ENCODE results near the gene PPP1R1B. TPM values are rescaled to one million over a fixed set of nuclear protein-coding genes. Genes with fewer than 3 reads are reported as not detected.

Gene PPP1R1B
- total and polyA plus RNA-seq, 9 of the 15 experiments (the other 6 are each of a cell fraction or from before 2014, with no cell fraction given) = 0.07 to 0.18 (median 0.10) TPM; not detected in 4

- TF ChIP-seq HNRNPL (IDR thresholded peaks at IDR 0.05; ENCODE audit: low read depth, low read length) = no peak
- TF ChIP-seq ETV6 (IDR thresholded peaks at IDR 0.05; ENCODE audit: borderline replicate concordance in 1 of 2, low read depth in 2 of 2, low read length in 1 of 2) = no peak
- TF ChIP-seq ETV6 (CRISPR knock-in tag; IDR thresholded peaks at IDR 0.05; ENCODE audit: borderline replicate concordance) = no peak
- no peak for TF ChIP-seq MXD1 (CRISPR knock-in tag; IDR thresholded peaks at IDR 0.05; ENCODE audit: borderline replicate concordance, poor library complexity, severe bottlenecking)
- TF ChIP-seq ADNP (tag; IDR thresholded peaks at IDR 0.05) = no peak
Measured at GRCh38 chr17:39684369-39685192, 57.8 kb downstream of the PPP1R1B start (continued).

Other genes with a start within 250 kb of the PPP1R1B start
Only the 7 nearest of the 13 such genes appear.
- gene NEUROD2, start 19.0 kb upstream of the PPP1R1B start, total RNA-seq (2014; rRNA removed) = not detected in 2 replicates
- gene NEUROD2, start 19.0 kb upstream of the PPP1R1B start, total RNA-seq (2014; rRNA removed; fragmentation: Illumina TruSeq; extraction: Trizol) = not detected in 2 replicates
- not detected in 2 replicates for gene NEUROD2, start 19.0 kb upstream of the PPP1R1B start, total RNA-seq (2015; rRNA removed; fragmentation: Illumina TruSeq; extraction: Trizol)
- gene NEUROD2, start 19.0 kb upstream of the PPP1R1B start, total RNA-seq (2021) = not detected in 2 replicates
- gene NEUROD2, start 19.0 kb upstream of the PPP1R1B start, polyA plus RNA-seq (2011; rRNA removed) = not detected in 2 replicates
- gene NEUROD2, start 19.0 kb upstream of the PPP1R1B start, polyA plus RNA-seq (2014; fragmentation: Illumina TruSeq; extraction: Trizol) = not detected in 2 replicates
- gene NEUROD2, start 19.0 kb upstream of the PPP1R1B start, polyA plus RNA-seq (2014; fragmentation: Nextera tagmentation; extraction: Ambion mirVana) = not detected
- not detected in 2 replicates for gene NEUROD2, start 19.0 kb upstream of the PPP1R1B start, polyA plus RNA-seq (2014; rRNA removed)
- 41.1 and 46.0 TPM in 2 replicates for gene STARD3, start 10.2 kb downstream of the PPP1R1B start, total RNA-seq (2014; rRNA removed)
- gene STARD3, start 10.2 kb downstream of the PPP1R1B start, total RNA-seq (2014; rRNA removed; fragmentation: Illumina TruSeq; extraction: Trizol) = 18.6 and 22.0 TPM in 2 replicates
- gene STARD3, start 10.2 kb downstream of the PPP1R1B start, total RNA-seq (2015; rRNA removed; fragmentation: Illumina TruSeq; extraction: Trizol) = 31.6 and 32.1 TPM in 2 replicates
- gene STARD3, start 10.2 kb downstream of the PPP1R1B start, total RNA-seq (2021) = 60.2 and 69.3 TPM in 2 replicates
- 64.4 and 64.9 TPM in 2 replicates for gene STARD3, start 10.2 kb downstream of the PPP1R1B start, polyA plus RNA-seq (2011; rRNA removed)
- gene STARD3, start 10.2 kb downstream of the PPP1R1B start, polyA plus RNA-seq (2014; fragmentation: Illumina TruSeq; extraction: Trizol) = 51.1 and 62.4 TPM in 2 replicates
- gene STARD3, start 10.2 kb downstream of the PPP1R1B start, polyA plus RNA-seq (2014; fragmentation: Nextera tagmentation; extraction: Ambion mirVana) = 1 to 10 TPM in 1 of 2 experiments, under 1 TPM in 1; 0.63 to 1.9 TPM
- 79.9 and 87.0 TPM in 2 replicates for gene STARD3, start 10.2 kb downstream of the PPP1R1B start, polyA plus RNA-seq (2014; rRNA removed)
- 0.82 and 1.2 TPM in 2 replicates for gene TCAP, start 38.4 kb downstream of the PPP1R1B start, total RNA-seq (2014; rRNA removed)
- 0.29 and 0.33 TPM in 2 replicates for gene TCAP, start 38.4 kb downstream of the PPP1R1B start, total RNA-seq (2014; rRNA removed; fragmentation: Illumina TruSeq; extraction: Trizol)
- gene TCAP, start 38.4 kb downstream of the PPP1R1B start, total RNA-seq (2015; rRNA removed; fragmentation: Illumina TruSeq; extraction: Trizol) = 0.98 and 1.4 TPM in 2 replicates
- gene TCAP, start 38.4 kb downstream of the PPP1R1B start, total RNA-seq (2021) = 1.1 and 1.4 TPM in 2 replicates
- gene TCAP, start 38.4 kb downstream of the PPP1R1B start, polyA plus RNA-seq (2011; rRNA removed) = 0.58 and 0.67 TPM in 2 replicates
- 0.65 and 0.73 TPM in 2 replicates for gene TCAP, start 38.4 kb downstream of the PPP1R1B start, polyA plus RNA-seq (2014; fragmentation: Illumina TruSeq; extraction: Trizol)
- gene TCAP, start 38.4 kb downstream of the PPP1R1B start, polyA plus RNA-seq (2014; fragmentation: Nextera tagmentation; extraction: Ambion mirVana) = not detected
- 0.86 and 1.4 TPM in 2 replicates for gene TCAP, start 38.4 kb downstream of the PPP1R1B start, polyA plus RNA-seq (2014; rRNA removed)
- 15.8 and 18.1 TPM in 2 replicates for gene PNMT, start 41.5 kb downstream of the PPP1R1B start, total RNA-seq (2014; rRNA removed)
- 2.0 and 3.0 TPM in 2 replicates for gene PNMT, start 41.5 kb downstream of the PPP1R1B start, total RNA-seq (2014; rRNA removed; fragmentation: Illumina TruSeq; extraction: Trizol)
- gene PNMT, start 41.5 kb downstream of the PPP1R1B start, total RNA-seq (2015; rRNA removed; fragmentation: Illumina TruSeq; extraction: Trizol) = 9.0 and 9.6 TPM in 2 replicates
- gene PNMT, start 41.5 kb downstream of the PPP1R1B start, total RNA-seq (2021) = 17.2 and 17.4 TPM in 2 replicates
- 3.3 and 5.8 TPM in 2 replicates for gene PNMT, start 41.5 kb downstream of the PPP1R1B start, polyA plus RNA-seq (2011; rRNA removed)
- gene PNMT, start 41.5 kb downstream of the PPP1R1B start, polyA plus RNA-seq (2014; fragmentation: Illumina TruSeq; extraction: Trizol) = 3.1 and 9.3 TPM in 2 replicates
- 1 to 10 TPM in 1 of 2 experiments, under 1 TPM in 1; 0.55 to 1.5 TPM for gene PNMT, start 41.5 kb downstream of the PPP1R1B start, polyA plus RNA-seq (2014; fragmentation: Nextera tagmentation; extraction: Ambion mirVana)
- gene PNMT, start 41.5 kb downstream of the PPP1R1B start, polyA plus RNA-seq (2014; rRNA removed) = 17.8 and 20.0 TPM in 2 replicates
- gene PGAP3, start 61.1 kb downstream of the PPP1R1B start, total RNA-seq (2014; rRNA removed) = 4.5 and 5.5 TPM in 2 replicates
- 2.1 and 4.0 TPM in 2 replicates for gene PGAP3, start 61.1 kb downstream of the PPP1R1B start, total RNA-seq (2014; rRNA removed; fragmentation: Illumina TruSeq; extraction: Trizol)
- 3.9 and 5.2 TPM in 2 replicates for gene PGAP3, start 61.1 kb downstream of the PPP1R1B start, total RNA-seq (2015; rRNA removed; fragmentation: Illumina TruSeq; extraction: Trizol)
- gene PGAP3, start 61.1 kb downstream of the PPP1R1B start, total RNA-seq (2021) = 7.5 and 9.4 TPM in 2 replicates
- 5.3 and 6.0 TPM in 2 replicates for gene PGAP3, start 61.1 kb downstream of the PPP1R1B start, polyA plus RNA-seq (2011; rRNA removed)
- 5.5 and 5.9 TPM in 2 replicates for gene PGAP3, start 61.1 kb downstream of the PPP1R1B start, polyA plus RNA-seq (2014; fragmentation: Illumina TruSeq; extraction: Trizol)
- under 1 TPM; 0.38 to 0.76 TPM for gene PGAP3, start 61.1 kb downstream of the PPP1R1B start, polyA plus RNA-seq (2014; fragmentation: Nextera tagmentation; extraction: Ambion mirVana)
- gene PGAP3, start 61.1 kb downstream of the PPP1R1B start, polyA plus RNA-seq (2014; rRNA removed) = 5.6 and 7.1 TPM in 2 replicates
- gene ERBB2, start 73.1 kb downstream of the PPP1R1B start, total RNA-seq (2014; rRNA removed) = 3.3 and 3.5 TPM in 2 replicates
- gene ERBB2, start 73.1 kb downstream of the PPP1R1B start, total RNA-seq (2014; rRNA removed; fragmentation: Illumina TruSeq; extraction: Trizol) = 2.7 and 2.8 TPM in 2 replicates
- 2.5 and 3.2 TPM in 2 replicates for gene ERBB2, start 73.1 kb downstream of the PPP1R1B start, total RNA-seq (2015; rRNA removed; fragmentation: Illumina TruSeq; extraction: Trizol)
- gene ERBB2, start 73.1 kb downstream of the PPP1R1B start, total RNA-seq (2021) = 4.6 and 5.6 TPM in 2 replicates
- 3.2 and 4.7 TPM in 2 replicates for gene ERBB2, start 73.1 kb downstream of the PPP1R1B start, polyA plus RNA-seq (2011; rRNA removed)
- 3.4 and 4.2 TPM in 2 replicates for gene ERBB2, start 73.1 kb downstream of the PPP1R1B start, polyA plus RNA-seq (2014; fragmentation: Illumina TruSeq; extraction: Trizol)
- gene ERBB2, start 73.1 kb downstream of the PPP1R1B start, polyA plus RNA-seq (2014; fragmentation: Nextera tagmentation; extraction: Ambion mirVana) = under 1 TPM; 0.74 to 0.79 TPM
- gene ERBB2, start 73.1 kb downstream of the PPP1R1B start, polyA plus RNA-seq (2014; rRNA removed) = 4.1 and 6.3 TPM in 2 replicates
- gene MIEN1, start 103.6 kb downstream of the PPP1R1B start, total RNA-seq (2014; rRNA removed) = 80.6 and 95.1 TPM in 2 replicates
- 58.3 and 61.3 TPM in 2 replicates for gene MIEN1, start 103.6 kb downstream of the PPP1R1B start, total RNA-seq (2014; rRNA removed; fragmentation: Illumina TruSeq; extraction: Trizol)
- gene MIEN1, start 103.6 kb downstream of the PPP1R1B start, total RNA-seq (2015; rRNA removed; fragmentation: Illumina TruSeq; extraction: Trizol) = 66.3 and 70.2 TPM in 2 replicates
- 65.7 and 67.9 TPM in 2 replicates for gene MIEN1, start 103.6 kb downstream of the PPP1R1B start, total RNA-seq (2021)
- 60.8 and 81.8 TPM in 2 replicates for gene MIEN1, start 103.6 kb downstream of the PPP1R1B start, polyA plus RNA-seq (2011; rRNA removed)
- 114 and 142 TPM in 2 replicates for gene MIEN1, start 103.6 kb downstream of the PPP1R1B start, polyA plus RNA-seq (2014; fragmentation: Illumina TruSeq; extraction: Trizol)
- 10 to 100 TPM; 70.5 to 78.9 TPM for gene MIEN1, start 103.6 kb downstream of the PPP1R1B start, polyA plus RNA-seq (2014; fragmentation: Nextera tagmentation; extraction: Ambion mirVana)
- gene MIEN1, start 103.6 kb downstream of the PPP1R1B start, polyA plus RNA-seq (2014; rRNA removed) = 103 and 135 TPM in 2 replicates